Erythroblast (primary cell): Measurements from ENCODE around the gene CEACAM8.

Source experiments
- GATA1 ChIP-seq: IDR thresholded peaks from 2 replicates; pipeline ENCODE4 v1.6.1; 2011; ENCODE audit warnings: low read depth, mild to moderate bottlenecking, control low read depth, low read length, moderate library complexity
- POLR2A ChIP-seq: IDR thresholded peaks from 2 replicates; pipeline ENCODE4 v1.6.1; 2011; ENCODE audit warnings: mild to moderate bottlenecking, low read length

- no peak for TF ChIP-seq POLR2A
- no peak for TF ChIP-seq GATA1
Measured at GRCh38 chr19:42552086-42553065, 42.3 kb downstream of the CEACAM8 start.
